ENCODE results near the gene DGCR8.

DGCR8 gene

DNA sequence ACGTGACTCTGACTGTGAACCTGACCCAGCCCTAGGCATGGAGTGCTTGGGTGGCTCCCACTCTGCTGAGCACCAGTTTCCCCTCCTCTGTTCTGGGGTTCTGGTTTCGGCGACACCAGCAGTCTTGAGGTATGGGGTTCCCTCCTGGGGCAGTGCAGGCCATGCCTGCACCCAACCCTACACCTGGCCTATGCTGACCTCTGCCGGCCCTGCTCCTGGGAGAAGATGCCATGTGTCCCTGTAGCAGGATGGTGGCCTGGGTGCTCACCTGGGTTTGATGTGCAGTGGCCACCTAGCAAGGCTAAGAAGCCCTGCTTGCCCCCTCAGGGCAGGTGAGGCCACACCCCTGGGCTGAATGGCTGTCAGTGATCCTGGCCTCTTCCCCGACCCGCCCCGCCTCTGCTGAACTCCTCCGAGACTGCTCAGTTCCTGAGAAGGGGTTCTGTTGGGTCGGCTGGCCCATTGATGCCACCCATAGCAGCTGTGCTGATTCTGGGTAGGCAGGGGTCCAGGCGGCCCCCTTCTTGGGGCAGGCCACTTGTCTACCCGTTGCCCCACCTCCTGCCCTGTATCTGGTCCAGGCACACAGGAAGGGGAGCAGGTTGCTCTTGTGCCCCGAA is 54.0 kb downstream of the DGCR8 start:
- TF ChIP-seq CTCF (IDR thresholded peaks at IDR 0.05; ENCODE audit: low read length, missing control alignments) = no peak
- no peak overlapping the region for H3K4me3 ChIP-seq (replicated peaks; ENCODE audit: low read depth, low read length)
- DNase-seq (ENCODE audit: low read depth) = no peak

- TF ChIP-seq CTCF (IDR thresholded peaks at IDR 0.05; ENCODE audit: low read length, missing control alignments) = no peak
- DNase-seq (ENCODE audit: low read depth) = no peak
- H3K4me3 ChIP-seq (replicated peaks; ENCODE audit: low read depth, low read length) = no peak overlapping the region
Observed at GRCh38 chr22:20135265-20135664, 55.2 kb downstream of the DGCR8 start.

GRCh38 chr22:20135806-20136602 is 56.0 kb downstream of the DGCR8 start:
- DNase-seq (ENCODE audit: low read depth) = no peak
- TF ChIP-seq CTCF (IDR thresholded peaks at IDR 0.05; ENCODE audit: low read length, missing control alignments) = no peak
- H3K4me3 ChIP-seq (replicated peaks; ENCODE audit: low read depth, low read length) = no peak overlapping the region

DNA sequence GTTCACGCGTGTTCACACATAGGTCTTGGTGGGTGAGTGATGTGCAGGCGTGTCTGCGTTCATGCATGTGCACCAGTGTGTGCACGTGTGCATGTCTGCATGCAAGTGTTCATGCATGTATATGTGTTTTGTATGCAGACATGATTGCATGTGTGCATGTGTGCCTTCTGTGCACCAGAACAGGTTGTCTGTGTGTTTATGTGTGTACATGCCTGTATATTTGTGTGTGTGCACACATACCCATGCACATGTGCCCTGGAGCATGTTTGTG is 56.5 kb downstream of the DGCR8 start:
- no peak for TF ChIP-seq CTCF (IDR thresholded peaks at IDR 0.05; ENCODE audit: low read length, missing control alignments)
- no peak overlapping the region for H3K4me3 ChIP-seq (replicated peaks; ENCODE audit: low read depth, low read length)
- no peak for DNase-seq (ENCODE audit: low read depth)

DNA sequence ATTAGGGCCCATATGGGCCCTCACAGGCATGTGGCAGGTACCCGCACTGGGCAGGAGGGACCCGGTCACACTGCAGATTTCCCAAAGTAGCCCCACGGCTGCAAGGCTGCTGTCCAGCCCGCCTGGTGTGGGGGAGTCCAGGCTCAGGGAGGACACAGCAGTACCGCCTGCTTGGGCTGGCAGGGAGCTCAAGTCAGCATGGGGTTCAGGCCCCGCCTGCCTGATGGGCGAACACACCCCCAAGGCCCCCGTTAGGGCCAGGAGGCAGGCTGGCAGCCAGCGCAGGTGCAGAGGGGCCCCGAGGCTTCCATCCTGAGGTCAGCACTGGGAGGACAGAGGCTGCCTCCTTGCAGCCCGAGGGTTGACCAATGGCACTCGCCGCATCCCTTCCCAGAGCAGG is 57.1 kb downstream of the DGCR8 start:
- TF ChIP-seq CTCF (IDR thresholded peaks at IDR 0.05; ENCODE audit: low read length, missing control alignments) = no peak

DNA sequence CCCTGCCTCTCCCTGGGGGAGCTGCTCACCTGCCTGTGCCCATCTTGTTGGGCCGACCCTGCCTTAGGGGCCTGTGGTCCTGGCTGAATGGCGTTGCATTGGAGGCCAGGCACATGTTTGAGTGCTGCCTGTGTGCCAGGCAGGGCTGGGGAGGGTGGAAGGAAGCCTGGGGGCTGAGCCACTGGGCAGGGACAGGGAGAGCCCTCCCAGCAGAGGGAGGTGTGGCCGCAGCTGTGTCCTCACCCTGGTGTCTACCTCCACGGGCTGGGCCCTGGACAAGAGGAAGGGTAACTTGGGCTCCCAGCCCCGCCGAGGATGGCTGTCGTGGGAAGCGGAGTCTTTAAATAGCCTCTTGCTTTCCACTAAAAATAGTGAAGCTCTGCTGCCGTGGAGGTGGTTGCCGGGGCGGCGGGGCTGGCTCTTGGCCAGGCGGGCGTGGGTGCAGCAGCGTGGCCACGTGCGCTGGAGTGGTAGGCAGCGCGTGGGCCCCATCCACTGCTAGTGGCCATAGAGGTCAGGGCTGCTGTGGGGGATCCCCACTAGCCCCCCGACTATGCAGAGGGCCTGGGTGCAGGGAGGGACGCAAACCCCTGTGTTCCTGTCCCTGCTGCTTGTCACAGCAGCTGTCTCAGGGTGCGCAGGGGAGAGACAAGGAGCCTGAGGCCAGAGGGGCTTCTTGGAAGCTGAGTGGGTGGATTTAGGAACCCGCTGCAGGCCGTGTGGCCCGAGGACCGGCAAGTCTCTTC is 57.8 kb downstream of the DGCR8 start:
- no peak overlapping the region for H3K4me3 ChIP-seq (replicated peaks; ENCODE audit: low read depth, low read length)
- no peak for DNase-seq (ENCODE audit: low read depth)
- TF ChIP-seq CTCF (IDR thresholded peaks at IDR 0.05; ENCODE audit: low read length, missing control alignments) = no peak

More for the DNA sequence above, 57.1 kb downstream of the DGCR8 start:
- DNase-seq (ENCODE audit: low read depth) = no peak
- H3K4me3 ChIP-seq (replicated peaks; ENCODE audit: low read depth, low read length) = no peak overlapping the region
